Measurements from ENCODE around the gene TBL2. TPM values are rescaled to one million over a fixed set of nuclear protein-coding genes. Genes with fewer than 3 reads are reported as not detected.
"Not testable (repeated sequence)": the region's sequence is repeated elsewhere in the genome, so short reads cannot be mapped to it uniquely, and the experiment has no call there.

The TBL2 gene
- total RNA-seq, 2 donors from 2014 or later: 34.7 to 43.5 TPM

DNA sequence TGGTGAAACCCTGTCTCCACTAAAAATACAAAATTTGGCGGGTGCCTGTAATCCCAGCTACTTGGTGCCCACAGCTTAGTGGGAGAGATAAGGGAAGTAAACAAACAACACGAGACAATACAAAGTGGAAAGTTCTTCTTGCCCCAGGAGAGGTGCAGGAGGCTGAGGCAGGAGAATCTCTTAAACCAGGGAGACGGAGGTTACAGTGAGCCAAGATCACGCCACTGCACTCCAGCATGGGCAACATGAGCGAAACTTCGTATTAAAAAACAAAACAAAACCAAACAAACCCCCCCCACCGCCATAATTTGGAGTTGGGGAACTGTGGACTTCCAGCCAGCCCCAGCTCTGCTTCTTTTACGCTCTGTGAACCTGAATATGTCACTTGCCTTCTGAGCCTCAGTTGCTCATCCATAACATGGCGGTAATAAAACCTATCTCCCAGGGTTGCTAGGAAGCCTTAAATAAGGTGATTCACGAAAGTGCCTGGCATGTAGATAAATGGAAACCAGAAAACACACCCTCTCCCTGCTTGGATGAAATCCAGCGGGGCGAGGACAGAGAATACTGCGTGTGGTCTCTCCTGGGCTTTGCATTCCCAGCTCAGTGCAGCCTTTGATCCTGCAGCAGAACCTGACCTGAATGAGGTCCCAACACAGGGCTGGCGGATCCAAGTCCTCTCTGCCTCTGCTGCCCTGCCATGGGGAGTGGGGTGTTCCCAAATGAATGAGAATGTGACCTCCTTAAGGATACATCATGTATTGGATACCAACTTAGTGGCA is 35.8 kb upstream of the TBL2 start:
- no peak for ATAC-seq (replicated peaks)
- Mint-ChIP-seq H3K36me3 (ENCODE audit: low read depth) (no peaks in the 10 kb centered on the region), H3K9me3 (no peaks in the 10 kb centered on the region)

GRCh38 chr7:73612598-73613269 is 34.4 kb upstream of the TBL2 start:
- ATAC-seq (replicated peaks): no peak
- Mint-ChIP-seq H3K9me3 (no peaks in the 10 kb centered on the region), H3K27ac (no peak overlapping the region), H3K27me3 (peaks cover 23% of the 10 kb centered on the region), H3K36me3 (ENCODE audit: low read depth) (no peaks in the 10 kb centered on the region), H3K4me3 (no peak overlapping the region), H3K4me1 (no peaks in the 10 kb centered on the region)

More for the DNA sequence above, 35.8 kb upstream of the TBL2 start:
- no peak overlapping the region for H3K27ac Mint-ChIP-seq
- H3K4me3 Mint-ChIP-seq: no peak overlapping the region
- H3K27me3 Mint-ChIP-seq: peaks cover 27% of the 10 kb centered on the region
- no peaks in the 10 kb centered on the region for H3K4me1 Mint-ChIP-seq

GRCh38 chr7:73611017-73611555 is 32.7 kb upstream of the TBL2 start:
- H3K9me3 Mint-ChIP-seq: no peaks in the 10 kb centered on the region
- H3K4me3 Mint-ChIP-seq: no peak overlapping the region
- peaks cover 27% of the 10 kb centered on the region for H3K27me3 Mint-ChIP-seq
- no peaks in the 10 kb centered on the region for H3K4me1 Mint-ChIP-seq
- no peak overlapping the region for H3K27ac Mint-ChIP-seq
- no peak for ATAC-seq (replicated peaks)
- H3K36me3 Mint-ChIP-seq (ENCODE audit: low read depth): no peaks in the 10 kb centered on the region

DNA sequence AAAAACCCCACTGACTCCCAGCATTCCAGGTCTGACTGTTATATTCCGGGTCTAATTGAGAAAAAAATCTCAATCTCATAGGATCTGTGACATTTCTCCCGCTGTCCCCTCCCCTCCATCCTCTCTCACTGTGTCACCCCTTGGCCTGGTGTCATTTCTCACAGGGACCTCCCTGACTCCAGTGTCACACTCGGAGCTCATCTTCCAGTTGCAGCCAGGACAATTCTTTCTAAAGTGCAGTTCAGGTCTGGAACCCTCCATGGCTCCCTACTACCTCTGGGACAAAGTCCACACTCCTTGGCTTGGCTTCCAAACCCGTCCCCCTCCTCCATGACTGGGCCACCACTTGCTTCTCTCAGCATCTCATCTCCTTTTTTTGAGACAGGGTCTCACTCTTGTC is 31.7 kb upstream of the TBL2 start:
- no peak overlapping the region for H3K4me3 Mint-ChIP-seq
- no peaks in the 10 kb centered on the region for H3K9me3 Mint-ChIP-seq
- no peaks in the 10 kb centered on the region for H3K4me1 Mint-ChIP-seq
- no peaks in the 10 kb centered on the region for H3K36me3 Mint-ChIP-seq (ENCODE audit: low read depth)
- H3K27ac Mint-ChIP-seq: no peak overlapping the region
- ATAC-seq (replicated peaks): no peak
- peaks cover 27% of the 10 kb centered on the region for H3K27me3 Mint-ChIP-seq

DNA sequence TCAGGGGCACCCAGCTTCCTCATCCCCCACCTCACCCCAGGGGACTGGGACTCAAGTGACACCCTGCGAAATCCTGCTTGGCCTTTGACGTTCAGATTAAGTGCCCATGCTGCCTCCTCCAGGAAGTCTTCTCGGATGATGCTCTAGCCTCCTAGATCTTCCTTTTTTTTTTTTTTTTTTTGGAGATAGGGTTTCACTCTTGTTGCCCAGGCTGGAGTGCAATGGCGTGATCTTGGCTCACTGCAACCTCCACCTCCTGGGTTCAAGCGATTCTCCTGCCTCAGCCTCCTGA is 29.3 kb upstream of the TBL2 start:
- not testable (repeated sequence) for H3K36me3 Mint-ChIP-seq (ENCODE audit: low read depth); H3K9me3 Mint-ChIP-seq; H3K4me1 Mint-ChIP-seq; H3K27ac Mint-ChIP-seq; ATAC-seq (replicated peaks); H3K4me3 Mint-ChIP-seq
- peaks cover 20% of the 10 kb centered on the region for H3K27me3 Mint-ChIP-seq

DNA sequence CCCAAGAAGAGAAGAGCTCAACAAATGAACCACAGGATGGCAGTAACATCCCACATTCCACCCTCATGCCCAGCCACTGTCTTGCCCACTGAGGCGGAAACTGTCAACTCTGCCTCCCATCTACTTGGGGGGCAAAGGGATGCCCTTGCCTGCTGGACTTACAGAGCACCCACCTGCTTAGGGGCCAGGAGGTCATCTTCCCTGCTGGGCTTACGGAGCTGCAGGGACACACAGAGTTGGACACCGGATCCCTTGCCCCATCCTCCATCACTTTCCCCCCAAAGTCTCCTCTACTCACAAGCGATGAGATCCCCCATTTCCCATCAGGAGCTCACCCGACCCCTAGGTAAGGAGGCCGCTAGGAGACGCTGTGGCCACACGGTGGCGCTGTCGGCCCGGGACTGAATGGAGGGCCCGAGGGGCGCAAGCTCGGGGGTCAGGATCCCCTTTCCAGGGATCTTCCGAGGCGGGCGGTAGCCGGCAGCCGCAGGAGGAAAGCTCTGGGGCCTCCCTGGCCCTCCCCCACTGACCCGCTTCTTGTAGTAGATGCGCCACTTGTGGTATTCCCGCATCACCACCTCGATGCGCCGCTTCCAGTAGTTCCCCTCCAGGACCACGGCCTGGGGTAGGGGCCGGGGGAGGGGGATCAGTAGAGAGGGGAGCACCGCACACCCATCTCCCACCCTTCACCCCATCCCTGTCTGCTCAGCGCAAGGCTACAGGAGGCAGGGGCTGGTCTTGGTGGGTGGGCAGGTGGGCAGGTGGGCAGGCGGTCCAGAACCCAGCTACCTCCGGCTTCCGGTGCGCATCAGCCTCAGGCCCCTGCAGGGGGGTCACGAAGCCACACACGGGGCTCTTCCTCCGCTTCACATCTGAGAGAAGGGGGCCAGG is 28.7 kb upstream of the TBL2 start:
- H3K4me3 Mint-ChIP-seq: no peak overlapping the region
- no peaks in the 10 kb centered on the region for H3K9me3 Mint-ChIP-seq
- no peaks in the 10 kb centered on the region for H3K36me3 Mint-ChIP-seq (ENCODE audit: low read depth)
- no peaks in the 10 kb centered on the region for H3K4me1 Mint-ChIP-seq
- no peak overlapping the region for H3K27ac Mint-ChIP-seq
- peaks cover 19% of the 10 kb centered on the region for H3K27me3 Mint-ChIP-seq
- ATAC-seq (replicated peaks): peak; percentile 72

DNA sequence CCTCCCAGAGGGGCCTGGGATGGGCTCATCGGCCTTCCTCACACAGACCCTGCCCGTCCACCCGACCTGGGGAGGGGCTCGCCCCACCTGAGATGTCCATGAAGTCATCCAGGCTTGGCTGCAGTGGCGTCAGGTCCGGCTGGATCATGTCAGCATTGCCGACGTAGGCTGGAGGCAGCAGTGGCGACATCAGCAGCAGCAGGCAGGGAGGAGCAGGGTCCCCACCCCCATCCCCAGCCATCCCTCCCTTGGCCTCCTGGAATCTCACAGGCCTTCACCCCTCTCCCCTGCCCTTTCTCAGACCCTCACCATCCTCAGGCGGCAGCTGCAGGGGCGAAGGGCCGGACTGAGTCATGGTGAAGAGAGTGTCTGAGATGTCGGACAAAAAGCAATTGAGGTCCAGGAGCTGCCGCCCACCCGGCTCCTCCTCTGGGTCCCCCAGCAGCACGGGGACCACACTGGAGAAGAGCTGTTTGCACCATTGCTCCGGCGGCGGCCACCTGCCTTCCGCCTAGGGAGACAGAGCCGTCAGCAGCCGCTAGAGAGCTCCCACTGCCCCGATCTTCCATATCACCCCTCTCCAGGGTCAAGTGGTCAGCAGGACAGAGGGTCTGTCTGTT is 27.3 kb upstream of the TBL2 start:
- no peak for ATAC-seq (replicated peaks)
- Mint-ChIP-seq H3K36me3 (ENCODE audit: low read depth) (no peaks in the 10 kb centered on the region), H3K9me3 (no peaks in the 10 kb centered on the region), H3K4me1 (no peaks in the 10 kb centered on the region), H3K27me3 (peaks cover 14% of the 10 kb centered on the region), H3K4me3 (no peak overlapping the region), H3K27ac (no peak overlapping the region)

DNA sequence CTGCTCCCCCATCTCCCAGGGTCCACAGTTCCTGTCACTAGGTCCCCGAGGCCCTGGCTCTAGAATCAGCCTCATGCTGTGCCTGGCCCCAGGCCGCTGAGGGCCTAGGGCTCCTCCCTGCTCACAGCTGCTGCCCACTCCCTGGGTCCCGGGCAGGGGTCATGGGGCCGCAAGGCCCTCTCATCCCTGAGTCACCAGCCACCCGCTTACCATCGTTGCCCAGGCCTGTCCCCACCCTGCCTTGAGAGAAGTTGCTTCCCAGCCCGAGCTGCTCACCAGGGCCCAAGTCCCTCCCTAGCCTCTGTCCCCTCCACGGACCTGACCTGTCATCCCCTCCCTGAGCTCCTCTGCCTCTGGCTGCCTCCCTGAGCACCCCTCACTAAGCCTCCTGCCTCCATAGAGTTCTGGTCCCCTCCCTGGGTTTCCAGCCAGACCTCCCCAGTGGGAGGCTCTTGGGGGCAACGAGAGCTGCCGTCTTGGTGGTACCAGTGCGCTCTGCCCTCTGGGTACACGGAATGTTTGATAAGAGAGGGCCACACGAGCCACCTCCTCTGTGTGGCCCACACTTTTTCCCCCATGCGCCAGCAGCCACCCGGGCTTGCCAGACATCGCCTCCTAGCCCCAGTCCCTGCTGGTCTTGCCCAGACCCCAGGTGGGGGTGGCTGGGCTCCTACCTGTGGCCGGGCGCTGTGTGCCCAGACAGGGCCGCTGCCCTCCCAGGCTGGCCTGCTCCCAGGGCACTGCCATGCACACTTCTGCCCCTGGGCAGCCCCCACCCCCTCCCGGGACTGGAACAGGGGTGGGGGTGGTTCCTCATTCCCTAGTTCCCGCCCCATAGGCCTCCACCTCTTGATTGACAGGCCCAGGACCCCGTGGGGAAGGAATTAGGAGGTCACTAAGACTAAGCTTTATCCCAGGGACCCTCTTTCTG is 24.6 kb upstream of the TBL2 start:
- H3K36me3 Mint-ChIP-seq (ENCODE audit: low read depth): no peaks in the 10 kb centered on the region
- no peaks in the 10 kb centered on the region for H3K9me3 Mint-ChIP-seq
- ATAC-seq (replicated peaks): no peak
- no peaks in the 10 kb centered on the region for H3K4me1 Mint-ChIP-seq
- H3K27me3 Mint-ChIP-seq: peaks cover 8% of the 10 kb centered on the region
- no peak overlapping the region for H3K27ac Mint-ChIP-seq
- H3K4me3 Mint-ChIP-seq: no peak overlapping the region

DNA sequence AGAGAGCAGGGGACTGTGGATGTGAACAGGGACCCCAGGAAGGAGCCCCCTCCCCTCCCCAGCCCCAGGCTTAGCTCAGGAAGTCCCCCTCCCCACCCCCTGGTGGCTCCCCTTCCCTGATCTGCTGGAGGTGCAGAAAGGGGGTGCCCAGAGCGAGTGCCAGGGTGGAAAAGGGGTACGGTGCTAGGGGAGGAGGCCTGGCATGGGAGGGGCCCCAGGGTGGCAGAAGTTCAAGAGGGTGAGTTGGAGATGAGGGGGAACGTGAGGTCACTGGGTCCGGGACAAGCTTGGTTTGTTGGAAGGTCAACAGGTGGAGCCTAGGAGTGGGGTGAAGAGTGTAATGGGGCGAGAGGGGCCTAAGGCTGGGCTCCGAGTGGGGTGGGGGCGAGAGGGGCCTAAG is 21.5 kb upstream of the TBL2 start:
- no peaks in the 10 kb centered on the region for H3K9me3 Mint-ChIP-seq
- H3K4me1 Mint-ChIP-seq: no peaks in the 10 kb centered on the region
- peaks cover 7% of the 10 kb centered on the region for H3K27me3 Mint-ChIP-seq
- ATAC-seq (replicated peaks): no peak
- H3K36me3 Mint-ChIP-seq (ENCODE audit: low read depth): no peaks in the 10 kb centered on the region
- H3K4me3 Mint-ChIP-seq: no peak overlapping the region
- no peak overlapping the region for H3K27ac Mint-ChIP-seq

- Mint-ChIP-seq H3K4me1 (no peaks in the 10 kb centered on the region), H3K9me3 (no peaks in the 10 kb centered on the region), H3K27me3 (peaks cover 7% of the 10 kb centered on the region), H3K36me3 (ENCODE audit: low read depth) (no peaks in the 10 kb centered on the region), H3K4me3 (no peak overlapping the region), H3K27ac (no peak overlapping the region)
- no peak for ATAC-seq (replicated peaks)
Observed at GRCh38 chr7:73599151-73599882, 20.9 kb upstream of the TBL2 start.

DNA sequence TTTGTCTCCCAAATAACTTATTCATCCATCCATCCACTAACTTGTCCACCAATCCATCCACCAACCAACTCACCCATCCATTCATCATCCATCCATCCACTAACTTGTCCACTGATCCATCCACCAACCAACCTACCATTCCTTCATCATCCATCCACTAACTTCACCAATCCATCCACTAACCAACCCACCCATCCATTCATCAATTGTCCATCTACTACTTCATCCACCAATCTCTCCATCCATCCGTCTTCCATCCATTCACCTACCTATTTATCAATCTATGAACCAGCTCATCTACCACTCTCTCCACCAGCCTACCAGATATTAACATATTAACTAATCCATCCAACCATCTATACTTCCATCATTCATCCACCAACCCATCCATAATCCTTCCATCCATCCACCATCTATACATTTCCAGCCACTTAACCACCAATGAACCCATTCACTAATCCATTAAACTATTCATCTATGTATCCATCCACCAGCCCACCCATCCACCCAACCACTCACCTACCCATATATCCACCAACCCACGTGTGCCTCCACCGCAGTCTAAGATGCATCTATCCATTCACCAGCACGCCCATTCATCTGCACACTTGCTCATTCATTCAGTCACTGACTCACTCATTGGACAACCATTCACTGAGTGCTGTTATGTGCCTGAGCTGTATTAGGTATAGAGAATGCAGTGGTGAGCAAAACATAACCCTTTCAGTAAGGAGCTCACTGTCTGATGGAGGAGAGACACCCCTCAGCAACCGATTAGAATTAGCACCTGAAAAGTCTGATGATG is 19.8 kb upstream of the TBL2 start:
- Mint-ChIP-seq H3K27ac (no peak overlapping the region), H3K27me3 (peaks cover 7% of the 10 kb centered on the region)
- peak; percentile 52 for ATAC-seq (replicated peaks)

GRCh38 chr7:73596191-73597065 is 18.0 kb upstream of the TBL2 start:
- peaks cover 7% of the 10 kb centered on the region for H3K27me3 Mint-ChIP-seq
- H3K36me3 Mint-ChIP-seq (ENCODE audit: low read depth): no peaks in the 10 kb centered on the region
- H3K9me3 Mint-ChIP-seq: no peaks in the 10 kb centered on the region
- no peak for ATAC-seq (replicated peaks)
- H3K27ac Mint-ChIP-seq: no peak overlapping the region
- H3K4me3 Mint-ChIP-seq: no peak overlapping the region
- H3K4me1 Mint-ChIP-seq: no peaks in the 10 kb centered on the region

More for the DNA sequence above, 19.8 kb upstream of the TBL2 start:
- Mint-ChIP-seq H3K36me3 (ENCODE audit: low read depth) (no peaks in the 10 kb centered on the region), H3K4me1 (no peaks in the 10 kb centered on the region), H3K4me3 (no peak overlapping the region), H3K9me3 (no peaks in the 10 kb centered on the region)
